Fibroblast of upper back skin (primary cell): ENCODE data around the gene PNMA6F.
"Not testable (repeated sequence)": the region's sequence is repeated elsewhere in the genome, so short reads cannot be mapped to it uniquely, and the experiment has no call there.

ENCODE experiments used
- DNase-seq: peaks from one replicate; pipeline ENCODE4 v3.0.0-alpha.2; 2013

The PNMA6F gene

DNA sequence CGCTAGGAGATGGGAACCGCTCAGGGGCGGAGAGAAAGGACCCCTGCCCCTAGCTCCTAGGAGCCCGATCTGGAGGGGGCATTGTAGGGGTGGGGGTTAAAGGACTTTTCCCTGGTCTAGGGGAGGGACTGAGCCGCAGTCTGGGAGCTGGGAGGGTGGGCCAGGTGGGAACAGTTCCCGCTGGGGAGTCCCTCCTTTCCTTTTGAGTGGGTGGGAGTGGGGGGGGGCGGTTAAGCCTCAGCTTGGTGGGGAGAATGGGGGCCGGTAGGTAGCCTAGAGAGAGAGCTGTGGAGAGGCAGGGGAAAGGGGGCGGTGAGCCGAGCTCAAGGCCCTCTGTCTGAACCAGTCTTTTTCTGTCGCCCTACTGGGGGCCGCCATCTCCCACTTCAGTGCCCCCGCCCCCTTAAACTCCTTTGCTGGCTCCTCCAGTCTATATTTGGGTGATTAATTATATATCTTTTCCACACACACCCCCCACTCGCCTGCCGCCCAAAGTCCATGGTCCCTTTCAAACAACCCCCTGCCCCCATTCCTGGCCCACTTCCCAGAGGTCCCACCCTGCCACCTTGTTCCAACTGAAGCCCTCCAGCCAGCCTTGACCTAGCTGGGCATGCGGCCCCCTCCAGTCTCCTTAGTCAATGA is 13.2 kb upstream of the PNMA6F start:
- DNase-seq: no peak

GRCh38 chrX:153333821-153334653 is 12.5 kb upstream of the PNMA6F start, which contains the start of gene ZNF275:
Gene ZNF275, plus strand, starts transcription at chrX:153334153. Its CDS starts 2,527 bp downstream, at chrX:153336680.
- DNase-seq: peak; percentile 73

GRCh38 chrX:153333266-153333665 is 11.7 kb upstream of the PNMA6F start:
- DNase-seq: peak; percentile 73

DNA sequence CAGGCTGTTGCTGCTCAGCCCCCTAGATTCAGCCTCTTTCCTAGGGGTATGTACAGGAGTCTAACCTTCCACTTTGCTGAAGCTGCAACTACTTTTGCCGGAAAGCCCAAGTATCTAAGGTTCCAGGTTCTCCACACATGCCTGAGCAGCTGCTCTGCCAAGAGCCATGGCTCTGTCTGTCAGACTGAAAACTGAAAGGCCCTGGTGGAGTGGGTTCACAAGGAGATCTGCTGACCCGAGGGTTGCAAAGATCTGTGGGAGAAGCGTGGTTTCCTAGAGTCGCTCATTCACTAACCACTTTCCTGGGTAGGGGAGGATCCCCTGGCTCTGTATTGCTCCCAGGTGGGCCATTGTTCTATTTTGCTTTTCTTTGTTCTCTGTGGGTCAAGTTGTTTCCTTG is 6.0 kb upstream of the PNMA6F start:
- DNase-seq: no peak

DNA sequence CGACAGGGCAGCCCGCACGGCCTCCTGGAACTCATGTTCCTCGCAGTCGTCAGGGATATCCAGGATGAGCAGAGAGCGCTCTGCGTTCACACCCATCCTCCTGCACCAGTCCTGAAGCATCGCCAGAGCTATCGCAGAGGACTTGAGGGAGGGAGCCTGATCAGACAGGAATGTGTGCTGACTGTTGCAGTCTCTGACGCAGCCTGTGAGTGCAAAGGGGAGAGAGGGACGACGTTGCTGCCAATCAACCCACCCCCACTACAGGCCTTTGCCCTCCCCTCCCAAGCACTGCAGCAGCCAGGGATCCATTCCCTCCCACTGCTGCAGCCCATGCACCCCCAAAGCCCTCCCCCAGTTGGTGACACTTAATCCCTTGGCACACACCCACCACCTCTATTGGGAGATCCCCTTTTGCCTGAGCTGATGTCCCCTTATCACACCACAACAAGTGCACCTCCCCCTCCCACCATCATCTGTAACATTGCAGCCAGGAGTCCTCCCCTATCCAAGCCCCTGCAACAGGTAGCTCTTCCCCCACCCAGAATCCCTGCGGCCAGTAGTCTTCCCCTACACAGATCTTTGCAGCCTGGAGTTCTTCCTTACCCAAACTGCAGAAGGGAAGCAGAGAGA is 897 bp downstream of the PNMA6F start:
- no peak for DNase-seq

DNA sequence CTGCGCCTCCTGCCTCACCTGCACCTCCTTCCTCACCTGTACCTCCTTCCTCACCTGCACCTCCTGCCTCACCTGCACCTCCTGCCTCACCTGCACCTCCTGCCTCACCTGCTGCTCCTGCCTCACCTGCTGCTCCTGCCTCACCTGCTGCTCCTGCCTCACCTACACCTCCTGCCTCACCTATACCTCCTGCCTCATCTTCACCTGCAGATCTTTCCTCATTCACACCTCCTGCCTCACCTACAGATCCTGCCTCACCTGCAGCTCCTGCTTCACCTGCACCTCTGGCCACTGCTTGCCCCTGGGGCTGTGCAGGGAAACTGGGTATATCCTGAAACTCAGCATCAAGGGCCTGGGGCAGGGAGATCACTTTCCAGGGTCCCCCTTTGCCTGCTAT is 1.5 kb downstream of the PNMA6F start:
- DNase-seq: not testable (repeated sequence)

DNA sequence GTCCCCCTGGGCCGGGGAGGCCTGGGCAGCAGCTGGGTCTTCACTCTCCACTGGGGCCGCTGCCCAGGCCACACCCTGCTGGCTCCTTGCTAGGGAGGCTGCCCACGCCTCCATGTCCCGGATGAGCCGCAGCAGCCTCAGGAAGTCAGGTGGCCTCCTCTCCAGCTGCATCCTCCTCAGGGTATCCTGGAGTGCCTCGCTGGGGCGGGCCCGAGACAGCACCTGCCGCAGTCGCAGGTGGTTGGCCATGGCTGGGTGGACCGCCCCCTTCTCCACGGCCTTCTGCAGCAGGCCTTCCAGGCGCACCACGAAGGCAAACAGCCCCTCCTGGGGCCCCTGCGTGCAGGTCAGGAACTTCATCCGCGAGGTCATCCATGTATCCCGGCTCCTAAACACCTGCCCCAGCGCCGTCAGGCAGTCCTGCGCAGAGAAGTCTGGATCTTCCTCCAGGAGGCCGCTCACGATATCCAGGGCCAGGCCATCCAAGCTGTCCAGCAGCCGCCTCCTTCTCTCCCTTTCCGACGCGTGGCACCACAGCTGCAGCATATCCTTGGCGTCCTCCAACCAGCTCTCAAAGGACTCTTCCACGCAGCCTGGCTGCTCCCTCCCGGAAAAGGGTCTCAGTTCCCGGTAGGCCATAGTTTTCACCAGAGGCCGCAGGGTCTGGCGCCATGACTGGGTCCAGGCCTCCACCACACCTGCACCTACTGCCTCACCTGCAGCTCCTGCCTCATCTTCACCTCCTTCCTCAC is 2.1 kb downstream of the PNMA6F start:
- no peak for DNase-seq

- no peak for DNase-seq
Observed at GRCh38 chrX:153318811-153319210, 2.8 kb downstream of the PNMA6F start.

DNA sequence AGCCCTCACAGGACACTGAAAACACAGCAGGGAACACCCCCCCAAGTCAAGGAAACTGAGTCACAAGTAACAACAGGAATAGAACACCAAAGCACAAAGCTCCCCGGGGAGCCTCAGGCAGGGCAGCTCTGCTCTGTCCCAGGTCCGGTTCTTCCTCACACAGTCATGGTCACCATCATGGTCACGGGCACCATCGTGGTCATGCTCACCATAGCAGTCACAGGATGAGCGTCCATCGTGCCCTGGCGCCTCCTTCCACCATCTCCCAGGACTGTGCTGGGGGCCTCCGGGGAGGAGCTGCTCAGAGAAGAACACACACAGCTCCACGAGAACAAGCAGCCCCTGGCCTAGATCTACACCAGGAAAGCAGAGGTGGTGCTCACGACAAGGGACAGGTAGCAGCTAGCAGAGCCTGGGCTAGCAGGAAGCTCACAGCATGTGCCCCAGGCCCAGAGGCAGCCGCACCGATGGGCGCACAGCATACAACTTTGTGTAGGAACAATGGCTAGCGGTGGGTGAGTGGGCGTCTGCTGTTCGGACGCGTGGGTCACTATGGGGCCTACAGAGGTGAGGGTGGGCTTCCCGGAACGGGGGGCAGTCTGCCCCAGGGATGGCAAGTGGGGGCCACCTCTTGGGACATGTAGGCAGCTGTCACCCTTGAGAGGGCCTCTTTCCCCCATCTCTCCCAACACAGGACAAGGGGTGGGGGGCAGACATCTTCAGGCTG is 3.4 kb downstream of the PNMA6F start:
- DNase-seq: no peak

- no peak for DNase-seq
Observed at GRCh38 chrX:153317306-153317705, 4.3 kb downstream of the PNMA6F start.

- no peak for DNase-seq
Observed at GRCh38 chrX:153312842-153313241, 8.7 kb downstream of the PNMA6F start.

GRCh38 chrX:153312041-153312440 is 9.5 kb downstream of the PNMA6F start:
- no peak for DNase-seq

DNA sequence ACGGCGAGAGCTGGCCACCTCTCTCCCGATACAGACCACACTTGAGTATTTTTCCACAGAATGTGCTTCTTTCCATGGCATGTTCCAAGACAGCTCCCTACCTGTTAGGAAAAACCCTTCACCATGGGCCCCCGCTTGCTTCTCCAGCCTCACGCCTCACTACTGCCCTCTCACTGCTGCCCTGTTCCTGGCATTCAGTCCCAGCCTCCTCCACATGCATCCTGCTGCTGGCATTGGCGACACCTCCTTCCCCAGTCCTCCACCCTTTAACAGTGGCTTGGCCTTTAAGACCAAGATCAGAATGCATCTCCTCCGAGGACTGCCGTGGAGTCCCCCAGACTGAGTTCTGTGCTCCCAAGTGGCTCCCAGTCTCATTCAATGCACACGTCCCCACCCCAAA is 10.7 kb downstream of the PNMA6F start:
- no peak for DNase-seq

DNA sequence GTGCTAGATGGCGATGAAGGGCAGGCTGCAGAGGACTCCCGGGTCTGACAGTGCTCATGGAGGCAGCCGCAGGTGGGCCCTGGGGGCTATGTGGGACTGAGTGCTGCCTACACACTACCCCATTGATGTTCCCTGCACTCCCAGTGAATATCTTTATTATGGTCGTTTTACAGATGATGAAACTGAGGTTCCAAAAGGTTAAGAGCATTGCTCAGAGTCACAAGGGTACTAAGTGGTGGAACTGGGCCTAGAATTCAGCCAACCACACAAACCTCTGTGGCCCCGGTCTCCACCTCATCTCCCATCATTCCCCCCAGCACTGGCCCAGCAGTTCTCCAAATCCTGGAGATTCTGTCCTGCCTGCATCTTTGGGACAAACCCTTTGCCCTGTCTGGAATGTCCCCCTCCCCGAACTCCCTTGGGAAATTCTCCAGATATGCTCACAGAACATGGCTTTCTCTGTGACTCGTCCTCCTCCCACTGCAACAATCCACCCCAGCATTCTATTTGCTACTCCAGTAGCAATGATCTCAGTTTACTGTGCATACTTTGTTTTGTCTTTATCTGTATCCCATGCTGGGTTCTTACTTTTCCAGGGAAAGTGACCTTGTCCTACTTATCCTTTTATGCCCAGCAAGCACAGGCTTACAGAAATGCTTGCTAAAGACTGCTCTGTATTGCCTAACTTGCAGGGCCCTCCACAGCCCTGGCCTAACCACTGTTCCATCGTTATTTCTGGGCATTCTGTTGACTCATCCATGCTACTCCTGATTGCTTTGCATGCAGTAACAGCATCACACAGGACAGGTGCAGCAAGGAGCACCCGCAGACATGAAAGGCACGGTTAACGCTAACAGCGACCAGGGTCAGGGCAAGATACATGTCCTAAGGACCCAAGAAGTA is 14.0 kb downstream of the PNMA6F start:
- no peak for DNase-seq

GRCh38 chrX:153306527-153307115 is 14.9 kb downstream of the PNMA6F start:
- DNase-seq: no peak

DNA sequence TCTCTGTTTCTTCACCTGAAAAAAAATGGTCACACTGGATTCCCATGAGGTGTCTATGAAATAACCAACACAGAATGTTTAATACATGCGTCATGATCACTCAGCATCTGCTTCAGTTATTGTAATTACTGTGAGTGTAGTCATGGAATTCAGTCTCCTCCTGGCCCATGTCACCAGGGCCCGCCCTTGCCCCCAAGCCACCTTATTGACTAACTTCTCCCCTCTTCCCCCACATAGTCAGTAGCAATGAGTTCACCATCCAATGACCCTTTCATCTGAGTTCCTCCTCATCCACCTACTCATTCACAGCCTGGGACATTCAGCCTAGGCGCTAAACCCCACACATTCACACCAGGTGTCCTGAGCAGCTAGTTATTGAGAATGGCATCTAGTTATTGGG is 15.6 kb downstream of the PNMA6F start:
- no peak for DNase-seq

DNA sequence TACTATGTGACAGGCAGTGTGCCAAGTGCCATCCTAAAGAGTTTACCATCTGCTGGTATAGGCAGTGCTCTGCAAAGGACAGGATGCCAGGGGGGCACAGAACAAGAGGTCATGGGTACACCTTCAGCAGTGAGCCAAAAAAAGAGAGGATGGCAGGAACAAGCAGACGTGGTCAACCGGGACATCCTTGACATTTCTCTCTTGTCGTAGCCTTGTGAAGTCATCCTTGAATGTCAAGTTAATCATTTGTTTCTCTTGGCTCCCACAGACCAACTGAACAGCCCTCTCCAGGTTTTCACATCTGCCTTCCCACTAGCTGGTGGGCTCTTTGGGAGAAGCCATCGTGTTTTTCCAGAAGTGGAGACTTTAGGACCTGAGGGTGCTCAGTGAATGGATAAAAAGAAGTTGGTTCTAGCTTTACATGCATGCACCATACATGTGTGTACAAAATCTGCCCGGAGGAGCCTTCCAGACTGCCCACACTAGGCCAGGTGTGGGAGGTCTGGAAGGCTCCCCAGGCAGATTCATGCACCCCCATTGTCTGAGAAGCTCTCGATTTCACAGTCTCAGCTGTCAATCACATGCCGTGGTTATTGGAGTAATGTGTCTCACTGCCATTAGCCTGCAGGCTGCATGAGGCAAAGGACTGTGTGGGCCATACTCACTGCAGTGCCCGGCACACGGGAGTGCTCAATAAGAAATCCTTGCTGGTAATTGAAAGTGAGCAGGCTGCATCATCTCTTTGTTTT is 16.4 kb downstream of the PNMA6F start:
- no peak for DNase-seq

DNA sequence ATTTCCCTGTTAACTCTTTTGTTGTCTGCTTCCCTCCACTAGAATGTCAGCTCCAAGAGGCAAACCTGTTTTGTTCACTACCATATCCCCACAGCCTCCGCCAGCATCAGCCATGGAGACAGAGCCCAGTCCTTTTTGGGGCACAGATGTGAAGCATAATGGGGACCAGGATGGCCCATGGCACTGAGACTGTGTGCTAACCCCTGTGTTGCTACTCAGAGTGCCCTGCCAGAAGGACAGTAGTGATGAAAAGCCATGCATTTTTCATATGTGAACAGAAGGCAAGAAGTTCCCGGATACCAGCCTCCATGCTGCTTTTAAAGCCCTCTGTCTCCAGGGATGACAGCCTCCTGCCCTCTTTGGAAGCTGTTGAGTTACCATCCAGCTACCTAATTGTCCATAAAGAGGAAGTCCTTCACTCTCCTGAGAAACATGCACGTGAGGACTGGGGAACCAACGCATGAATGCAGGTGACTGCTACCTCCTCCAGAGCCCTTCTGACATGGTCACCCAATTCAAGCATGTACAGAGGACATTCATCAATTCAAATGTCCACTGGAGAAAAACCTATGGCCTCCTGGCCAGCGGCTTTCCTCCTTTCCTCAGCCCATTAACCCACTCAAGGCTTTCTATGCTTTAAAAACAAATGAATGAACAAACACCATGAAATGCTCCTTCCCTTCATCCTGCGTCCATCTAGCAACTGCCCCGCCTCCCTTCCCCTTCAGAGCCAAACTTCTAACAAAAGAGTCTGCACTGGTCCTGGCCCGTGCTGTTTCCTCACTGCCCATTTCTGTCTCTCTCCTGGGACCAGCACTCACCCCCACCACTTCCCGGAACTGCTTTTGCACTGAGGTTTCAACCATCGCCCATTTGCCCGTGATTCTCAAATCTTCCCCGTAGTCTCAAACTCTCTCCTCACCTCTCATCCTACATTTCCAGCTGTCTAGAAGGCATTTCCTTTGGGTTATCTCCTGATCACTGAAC is 18.0 kb downstream of the PNMA6F start:
- DNase-seq: no peak

- DNase-seq: no peak
Observed at GRCh38 chrX:153302796-153303195, 18.8 kb downstream of the PNMA6F start.
